Hepatocyte (in vitro differentiated cells): ENCODE measurements around the gene GRK4. TPM values are rescaled to one million over a fixed set of nuclear protein-coding genes. Genes with fewer than 3 reads are reported as not detected.

Experiments used
- DNase-seq: peaks from one replicate; pipeline ENCODE4 v3.0.0-alpha.2; 2016; ENCODE audit warnings: low spot score
- H2AFZ ChIP-seq: fragments of 200-600 bp; sonication (generic); 2 replicates; pipeline ENCODE4 v1.6.0; 2016; ENCODE audit warnings: antibody characterized with exemption, mild to moderate bottlenecking
- H3K27ac ChIP-seq: fragments of 200-600 bp; sonication (generic); 2 replicates; pipeline ENCODE4 v1.5.1; 2016; ENCODE audit warnings: mild to moderate bottlenecking
- H3K27me3 ChIP-seq: fragments of 200-600 bp; sonication (generic); 2 replicates; pipeline ENCODE4 v1.6.1; 2016
- H3K36me3 ChIP-seq: fragments of 200-600 bp; sonication (generic); replicated peaks from 2 replicates; pipeline ENCODE4 v1.5.1; 2016; ENCODE audit warnings: low read depth; ENCODE audit not compliant: insufficient read depth
- H3K4me1 ChIP-seq: fragments of 200-600 bp; sonication (generic); 2 replicates; pipeline ENCODE4 v1.5.1; 2016; ENCODE audit warnings: mild to moderate bottlenecking, moderate library complexity; ENCODE audit not compliant: insufficient read depth
- H3K4me2 ChIP-seq: fragments of 200-600 bp; sonication (generic); 2 replicates; pipeline ENCODE4 v1.6.0; 2016
- H3K4me3 ChIP-seq: fragments of 200-600 bp; sonication (generic); 2 replicates; pipeline ENCODE4 v1.5.1; 2016; ENCODE audit warnings: mild to moderate bottlenecking
- H3K79me2 ChIP-seq: fragments of 200-600 bp; sonication (generic); 2 replicates; pipeline ENCODE4 v1.6.0; 2017; ENCODE audit warnings: mild to moderate bottlenecking
- H3K9me2 ChIP-seq: fragments of 200-600 bp; sonication (generic); replicated peaks from 2 replicates; pipeline ENCODE4 v1.6.0; 2017; ENCODE audit warnings: mild to moderate bottlenecking; ENCODE audit not compliant: insufficient read depth
- H3K9me3 ChIP-seq: fragments of 200-600 bp; sonication (generic); 2 replicates; pipeline ENCODE4 v1.5.1; 2016; ENCODE audit warnings: low read depth, mild to moderate bottlenecking
- H4K20me1 ChIP-seq: fragments of 200-600 bp; sonication (generic); 2 replicates; pipeline ENCODE4 v1.6.0; 2016; ENCODE audit warnings: mild to moderate bottlenecking; ENCODE audit not compliant: insufficient read depth, poor library complexity, severe bottlenecking
- EZH2 ChIP-seq: fragments of 200-600 bp; sonication (generic); IDR thresholded peaks from 2 replicates; pipeline ENCODE4 v1.6.1; 2016; ENCODE audit warnings: antibody characterized with exemption, mild to moderate bottlenecking, borderline replicate concordance
- EZH2phosphoT487 ChIP-seq: fragments of 200-600 bp; sonication (generic); IDR thresholded peaks from one replicate; pipeline ENCODE4 v1.6.1; 2018; ENCODE audit warnings: antibody characterized with exemption, mild to moderate bottlenecking, low read depth, moderate library complexity; ENCODE audit not compliant: unreplicated experiment, severe bottlenecking
- WGBS: methylation state at CpG from one replicate; pipeline ENCODE4 v1.1.6; 2016; ENCODE audit warnings: low lambda C conversion rate; ENCODE audit errors: missing lambda C conversion rate; 5-methylcytosine and 5-hydroxymethylcytosine counted together
- polyA plus RNA-seq: library from polyadenylated mRNA; unstranded; fragments of >200 nt; fragmentation: Nextera tagmentation; extraction: Ambion mirVana; gene quantifications from 2 replicates; pipeline ENCODE4 v1.2.1, GENCODE V29; 2016
- total RNA-seq: library from RNA; depleted of rRNA; stranded (reverse); fragments of >200 nt; gene quantifications from 2 replicates; pipeline ENCODE4 v1.2.3, GENCODE V29; 2014
- TF ChIP-seq, protein P1 (sequence below): fragments of 200-600 bp; sonication (generic); IDR thresholded peaks from 2 replicates; pipeline ENCODE4 v1.5.1; 2016; ENCODE audit warnings: antibody characterized with exemption, mild to moderate bottlenecking; ENCODE audit not compliant: poor library complexity

The GRK4 gene
- total and polyA plus RNA-seq, 2 experiments from 2014 or later, result 4.9 to 6.1 TPM

DNA sequence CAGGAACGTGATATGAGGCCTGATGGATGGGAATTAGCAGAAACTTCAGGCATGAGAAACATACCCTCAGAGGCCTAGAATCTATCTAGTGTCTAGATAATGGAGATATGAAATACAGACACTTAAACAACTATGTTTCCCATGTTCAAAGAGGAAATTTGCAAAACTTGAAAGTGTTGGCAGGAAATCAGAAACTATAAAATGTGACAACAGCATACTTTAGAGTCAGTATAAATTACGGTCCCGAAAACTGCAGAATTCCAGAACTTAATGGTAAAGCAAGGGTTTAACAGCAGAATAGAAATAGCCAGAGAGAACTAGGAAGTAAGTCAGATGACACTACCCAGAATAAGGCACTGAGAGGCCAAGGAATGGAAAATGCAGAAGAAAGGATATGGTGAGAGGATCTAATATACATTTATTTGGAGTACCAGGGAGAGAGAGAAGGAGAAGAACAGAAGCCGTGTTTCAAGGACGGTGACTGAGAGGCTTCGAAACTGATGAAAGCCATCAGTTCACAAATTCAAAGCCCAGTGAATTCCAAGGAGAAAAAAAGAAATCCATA is 103.5 kb downstream of the GRK4 start:
- no peak for DNase-seq
- 81% methylated on average over 6 of the region's 6 CpGs for WGBS
- H4K20me1 ChIP-seq, result no peaks in the 10 kb centered on the region
- TF ChIP-seq EZH2 (no peak), EZH2phosphoT487 (no peak)
- TF ChIP-seq, protein P1, sequence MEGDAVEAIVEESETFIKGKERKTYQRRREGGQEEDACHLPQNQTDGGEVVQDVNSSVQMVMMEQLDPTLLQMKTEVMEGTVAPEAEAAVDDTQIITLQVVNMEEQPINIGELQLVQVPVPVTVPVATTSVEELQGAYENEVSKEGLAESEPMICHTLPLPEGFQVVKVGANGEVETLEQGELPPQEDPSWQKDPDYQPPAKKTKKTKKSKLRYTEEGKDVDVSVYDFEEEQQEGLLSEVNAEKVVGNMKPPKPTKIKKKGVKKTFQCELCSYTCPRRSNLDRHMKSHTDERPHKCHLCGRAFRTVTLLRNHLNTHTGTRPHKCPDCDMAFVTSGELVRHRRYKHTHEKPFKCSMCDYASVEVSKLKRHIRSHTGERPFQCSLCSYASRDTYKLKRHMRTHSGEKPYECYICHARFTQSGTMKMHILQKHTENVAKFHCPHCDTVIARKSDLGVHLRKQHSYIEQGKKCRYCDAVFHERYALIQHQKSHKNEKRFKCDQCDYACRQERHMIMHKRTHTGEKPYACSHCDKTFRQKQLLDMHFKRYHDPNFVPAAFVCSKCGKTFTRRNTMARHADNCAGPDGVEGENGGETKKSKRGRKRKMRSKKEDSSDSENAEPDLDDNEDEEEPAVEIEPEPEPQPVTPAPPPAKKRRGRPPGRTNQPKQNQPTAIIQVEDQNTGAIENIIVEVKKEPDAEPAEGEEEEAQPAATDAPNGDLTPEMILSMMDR, result no peak
- no peak overlapping the region for H2AFZ ChIP-seq
- no peak overlapping the region for H3K4me2 ChIP-seq
- H3K79me2 ChIP-seq, result no peaks in the 10 kb centered on the region
- no peaks in the 10 kb centered on the region for H3K36me3 ChIP-seq
- no peak overlapping the region for H3K27ac ChIP-seq
- H3K9me3 ChIP-seq, result no peaks in the 10 kb centered on the region
- H3K4me1 ChIP-seq, result no peaks in the 10 kb centered on the region
- no peaks in the 10 kb centered on the region for H3K9me2 ChIP-seq
- no peak overlapping the region for H3K4me3 ChIP-seq
- no peaks in the 10 kb centered on the region for H3K27me3 ChIP-seq

DNA sequence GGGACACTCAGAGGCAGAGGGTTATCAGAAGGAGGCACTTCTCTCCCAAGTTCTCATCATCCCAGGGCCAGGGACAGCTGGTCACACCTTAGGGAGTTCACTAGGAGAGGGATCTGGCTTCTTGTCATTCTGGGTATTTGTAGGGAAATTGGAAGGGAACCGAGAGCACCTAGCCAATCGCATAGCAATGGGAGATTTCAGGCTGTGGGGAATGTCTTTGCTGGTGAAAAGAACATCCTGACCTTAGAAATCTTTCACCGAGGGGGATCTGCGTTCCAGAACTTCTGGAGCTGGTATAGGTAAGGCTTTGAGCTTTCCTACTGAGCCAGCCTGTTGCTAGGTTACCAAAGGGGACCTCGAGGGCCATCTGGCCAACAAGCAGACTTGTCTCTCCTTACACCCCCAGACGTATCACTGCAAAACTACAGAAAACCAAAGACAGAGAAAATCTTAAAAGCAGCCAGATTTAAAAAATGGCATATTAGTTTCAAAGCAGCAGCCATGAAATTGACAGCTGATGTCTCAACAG is 104.2 kb downstream of the GRK4 start:
- Histone ChIP-seq H2AFZ (no peak overlapping the region), H4K20me1 (no peaks in the 10 kb centered on the region), H3K4me1 (no peaks in the 10 kb centered on the region), H3K9me3 (no peaks in the 10 kb centered on the region), H3K4me3 (no peak overlapping the region), H3K27me3 (no peaks in the 10 kb centered on the region), H3K36me3 (no peaks in the 10 kb centered on the region), H3K79me2 (no peaks in the 10 kb centered on the region), H3K9me2 (no peaks in the 10 kb centered on the region), H3K4me2 (no peak overlapping the region), H3K27ac (no peak overlapping the region)
- TF ChIP-seq EZH2phosphoT487 (no peak), EZH2 (no peak)
- TF ChIP-seq, protein P1, result no peak
- 77% methylated on average over 6 of the region's 6 CpGs for WGBS
- no peak for DNase-seq

DNA sequence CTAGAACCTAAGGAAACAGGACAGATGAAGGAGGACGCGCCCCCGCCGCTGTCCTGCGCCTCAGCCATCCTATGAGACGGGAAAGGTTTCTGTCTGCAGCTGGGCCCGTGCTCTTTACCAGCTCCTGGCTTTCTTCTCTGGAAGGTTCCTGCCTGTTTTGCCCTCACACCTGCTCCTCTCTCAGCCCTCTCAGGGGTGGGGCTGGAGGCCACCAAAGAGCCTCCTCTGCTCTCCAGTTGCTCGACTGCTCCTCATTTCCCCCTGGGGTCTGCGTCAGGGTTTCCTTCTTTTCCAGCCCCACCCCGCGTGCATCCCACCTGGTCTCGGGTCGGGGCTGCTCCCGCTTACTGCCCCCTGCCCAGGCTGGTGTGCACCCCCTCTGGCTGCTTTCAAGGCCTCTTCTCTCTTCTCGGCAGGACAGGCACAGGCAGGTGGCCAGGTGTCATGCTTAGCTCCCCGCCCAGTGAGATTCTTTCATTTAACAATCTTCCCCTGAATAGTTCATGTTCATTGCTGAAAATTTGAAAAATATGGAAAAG is 106.4 kb downstream of the GRK4 start:
- Histone ChIP-seq H3K79me2 (no peaks in the 10 kb centered on the region), H4K20me1 (no peaks in the 10 kb centered on the region), H2AFZ (no peak overlapping the region), H3K27me3 (no peaks in the 10 kb centered on the region), H3K4me1 (no peaks in the 10 kb centered on the region), H3K4me2 (no peak overlapping the region), H3K4me3 (no peak overlapping the region), H3K9me3 (no peaks in the 10 kb centered on the region), H3K36me3 (no peaks in the 10 kb centered on the region), H3K9me2 (no peaks in the 10 kb centered on the region), H3K27ac (no peak overlapping the region)
- DNase-seq, result no peak
- TF ChIP-seq EZH2 (no peak), EZH2phosphoT487 (no peak)
- TF ChIP-seq, protein P1, result no peak
- WGBS, result 81% methylated on average over 16 of the region's 16 CpGs
